HepG2 (cell line): ENCODE measurements around the gene TMEM62.

ENCODE experiments used
- SMYD3 ChIP-seq: sonication (generic); formaldehyde crosslinking; IDR thresholded peaks from 2 replicates; pipeline ENCODE4 v1.8.1; 2023; ENCODE audit warnings: mild to moderate bottlenecking, missing genetic modification reagents
- ZNF777 ChIP-seq: sonication (generic); formaldehyde crosslinking; IDR thresholded peaks from 2 replicates; pipeline ENCODE4 v1.4.0; 2020; ENCODE audit warnings: missing genetic modification reagents
- TF ChIP-seq, protein P1 (sequence below): sonication (generic); formaldehyde crosslinking; IDR thresholded peaks from 2 replicates; pipeline ENCODE4 v1.5.0; 2020; ENCODE audit warnings: mild to moderate bottlenecking, missing genetic modification reagents, moderate library complexity
- TF ChIP-seq, protein P2 (sequence below): sonication (generic); formaldehyde crosslinking; IDR thresholded peaks from 2 replicates; pipeline ENCODE4 v1.4.0; 2020; ENCODE audit warnings: missing genetic modification reagents
- TF ChIP-seq, protein P3 (sequence below): sonication (generic); formaldehyde crosslinking; conservative IDR thresholded peaks from 2 replicates; pipeline ENCODE4 v1.5.0; 2020; ENCODE audit warnings: missing genetic modification reagents

- TF ChIP-seq, protein P1, sequence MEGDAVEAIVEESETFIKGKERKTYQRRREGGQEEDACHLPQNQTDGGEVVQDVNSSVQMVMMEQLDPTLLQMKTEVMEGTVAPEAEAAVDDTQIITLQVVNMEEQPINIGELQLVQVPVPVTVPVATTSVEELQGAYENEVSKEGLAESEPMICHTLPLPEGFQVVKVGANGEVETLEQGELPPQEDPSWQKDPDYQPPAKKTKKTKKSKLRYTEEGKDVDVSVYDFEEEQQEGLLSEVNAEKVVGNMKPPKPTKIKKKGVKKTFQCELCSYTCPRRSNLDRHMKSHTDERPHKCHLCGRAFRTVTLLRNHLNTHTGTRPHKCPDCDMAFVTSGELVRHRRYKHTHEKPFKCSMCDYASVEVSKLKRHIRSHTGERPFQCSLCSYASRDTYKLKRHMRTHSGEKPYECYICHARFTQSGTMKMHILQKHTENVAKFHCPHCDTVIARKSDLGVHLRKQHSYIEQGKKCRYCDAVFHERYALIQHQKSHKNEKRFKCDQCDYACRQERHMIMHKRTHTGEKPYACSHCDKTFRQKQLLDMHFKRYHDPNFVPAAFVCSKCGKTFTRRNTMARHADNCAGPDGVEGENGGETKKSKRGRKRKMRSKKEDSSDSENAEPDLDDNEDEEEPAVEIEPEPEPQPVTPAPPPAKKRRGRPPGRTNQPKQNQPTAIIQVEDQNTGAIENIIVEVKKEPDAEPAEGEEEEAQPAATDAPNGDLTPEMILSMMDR (CRISPR knock-in tag): peak; percentile 69
- no peak for TF ChIP-seq SMYD3 (CRISPR knock-in tag)
- TF ChIP-seq, protein P2, sequence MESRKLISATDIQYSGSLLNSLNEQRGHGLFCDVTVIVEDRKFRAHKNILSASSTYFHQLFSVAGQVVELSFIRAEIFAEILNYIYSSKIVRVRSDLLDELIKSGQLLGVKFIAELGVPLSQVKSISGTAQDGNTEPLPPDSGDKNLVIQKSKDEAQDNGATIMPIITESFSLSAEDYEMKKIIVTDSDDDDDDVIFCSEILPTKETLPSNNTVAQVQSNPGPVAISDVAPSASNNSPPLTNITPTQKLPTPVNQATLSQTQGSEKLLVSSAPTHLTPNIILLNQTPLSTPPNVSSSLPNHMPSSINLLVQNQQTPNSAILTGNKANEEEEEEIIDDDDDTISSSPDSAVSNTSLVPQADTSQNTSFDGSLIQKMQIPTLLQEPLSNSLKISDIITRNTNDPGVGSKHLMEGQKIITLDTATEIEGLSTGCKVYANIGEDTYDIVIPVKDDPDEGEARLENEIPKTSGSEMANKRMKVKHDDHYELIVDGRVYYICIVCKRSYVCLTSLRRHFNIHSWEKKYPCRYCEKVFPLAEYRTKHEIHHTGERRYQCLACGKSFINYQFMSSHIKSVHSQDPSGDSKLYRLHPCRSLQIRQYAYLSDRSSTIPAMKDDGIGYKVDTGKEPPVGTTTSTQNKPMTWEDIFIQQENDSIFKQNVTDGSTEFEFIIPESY: no peak
- TF ChIP-seq, protein P3, sequence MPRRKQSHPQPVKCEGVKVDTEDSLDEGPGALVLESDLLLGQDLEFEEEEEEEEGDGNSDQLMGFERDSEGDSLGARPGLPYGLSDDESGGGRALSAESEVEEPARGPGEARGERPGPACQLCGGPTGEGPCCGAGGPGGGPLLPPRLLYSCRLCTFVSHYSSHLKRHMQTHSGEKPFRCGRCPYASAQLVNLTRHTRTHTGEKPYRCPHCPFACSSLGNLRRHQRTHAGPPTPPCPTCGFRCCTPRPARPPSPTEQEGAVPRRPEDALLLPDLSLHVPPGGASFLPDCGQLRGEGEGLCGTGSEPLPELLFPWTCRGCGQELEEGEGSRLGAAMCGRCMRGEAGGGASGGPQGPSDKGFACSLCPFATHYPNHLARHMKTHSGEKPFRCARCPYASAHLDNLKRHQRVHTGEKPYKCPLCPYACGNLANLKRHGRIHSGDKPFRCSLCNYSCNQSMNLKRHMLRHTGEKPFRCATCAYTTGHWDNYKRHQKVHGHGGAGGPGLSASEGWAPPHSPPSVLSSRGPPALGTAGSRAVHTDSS (CRISPR knock-in tag): no peak
- no peak for TF ChIP-seq ZNF777 (CRISPR knock-in tag)
Measured at GRCh38 chr15:43209059-43209824, 75.9 kb downstream of the TMEM62 start.
